Measurements from ENCODE around the gene TM9SF4.

- TF ChIP-seq SIN3A (IDR thresholded peaks at IDR 0.05; ENCODE audit: borderline replicate concordance, insufficient read depth, low read length): no peak
- TF ChIP-seq POLR2AphosphoS5 (IDR thresholded peaks at IDR 0.05; ENCODE audit: low read depth, low read length): no peak
Observed at GRCh38 chr20:32132911-32133549, 23.5 kb downstream of the TM9SF4 start.

Data from PFSK-1 (cell line).